GM21529 (cell line): ENCODE data around the gene VLDLR.

ENCODE experiments used
- ATAC-seq: cut with Tn5 transposase; IDR thresholded peaks from one replicate; pipeline ENCODE4 v1.9.1; 2021; ENCODE audit not compliant: unreplicated experiment

Gene VLDLR

DNA sequence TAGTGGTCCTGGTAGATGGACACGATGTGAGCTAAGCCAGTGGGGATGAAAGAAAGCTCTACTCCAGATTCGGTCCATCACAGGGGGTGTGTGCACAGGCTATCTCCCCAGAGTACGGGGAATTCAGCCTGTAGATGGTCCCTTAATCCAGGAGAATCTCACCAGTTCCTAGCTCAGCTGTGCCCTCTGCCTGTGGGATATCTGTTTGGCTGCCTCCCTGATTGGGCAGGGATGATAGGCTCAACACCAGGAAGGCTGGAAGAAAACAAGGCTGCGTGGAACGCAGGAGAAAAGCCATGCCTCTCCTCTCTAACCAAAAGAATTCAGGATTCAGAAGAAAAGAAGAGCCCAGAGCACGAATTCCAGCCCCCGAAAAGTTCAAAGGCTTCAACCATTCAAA is 40.9 kb downstream of the VLDLR start:
- no peak for ATAC-seq

DNA sequence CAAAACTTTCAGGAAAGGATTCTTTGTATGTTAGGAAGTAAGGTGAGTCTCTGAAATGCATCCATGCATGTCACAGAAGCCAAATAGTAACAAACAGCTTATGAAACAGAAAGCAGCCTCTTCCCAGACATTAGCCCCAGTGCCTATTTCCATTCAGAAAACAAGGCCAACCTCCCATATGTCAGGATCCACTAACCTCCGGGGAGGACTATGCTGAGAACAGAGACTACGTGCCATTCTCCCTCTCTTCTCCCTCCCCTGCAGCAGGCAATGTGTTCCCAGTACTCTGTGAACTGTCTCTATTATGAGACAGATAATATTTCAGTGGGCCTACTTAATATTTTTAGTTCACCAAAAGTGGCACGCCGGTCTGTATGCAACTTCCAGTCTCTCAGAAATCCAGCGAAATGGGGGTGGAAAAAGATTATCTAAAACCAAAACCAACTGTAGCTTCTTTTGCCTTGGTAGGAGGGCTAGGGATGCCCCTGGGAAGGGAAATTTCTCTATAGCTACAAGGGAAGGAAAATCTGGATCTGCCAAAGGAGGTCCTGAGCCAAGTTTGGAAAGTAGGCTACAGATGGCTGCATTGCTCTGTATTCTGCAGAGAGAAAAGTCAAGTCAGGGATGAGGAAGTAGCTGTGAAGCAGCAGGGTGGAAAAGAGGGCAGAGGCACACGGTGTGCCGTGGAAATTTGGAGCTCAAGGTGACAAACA is 42.0 kb downstream of the VLDLR start:
- no peak for ATAC-seq

DNA sequence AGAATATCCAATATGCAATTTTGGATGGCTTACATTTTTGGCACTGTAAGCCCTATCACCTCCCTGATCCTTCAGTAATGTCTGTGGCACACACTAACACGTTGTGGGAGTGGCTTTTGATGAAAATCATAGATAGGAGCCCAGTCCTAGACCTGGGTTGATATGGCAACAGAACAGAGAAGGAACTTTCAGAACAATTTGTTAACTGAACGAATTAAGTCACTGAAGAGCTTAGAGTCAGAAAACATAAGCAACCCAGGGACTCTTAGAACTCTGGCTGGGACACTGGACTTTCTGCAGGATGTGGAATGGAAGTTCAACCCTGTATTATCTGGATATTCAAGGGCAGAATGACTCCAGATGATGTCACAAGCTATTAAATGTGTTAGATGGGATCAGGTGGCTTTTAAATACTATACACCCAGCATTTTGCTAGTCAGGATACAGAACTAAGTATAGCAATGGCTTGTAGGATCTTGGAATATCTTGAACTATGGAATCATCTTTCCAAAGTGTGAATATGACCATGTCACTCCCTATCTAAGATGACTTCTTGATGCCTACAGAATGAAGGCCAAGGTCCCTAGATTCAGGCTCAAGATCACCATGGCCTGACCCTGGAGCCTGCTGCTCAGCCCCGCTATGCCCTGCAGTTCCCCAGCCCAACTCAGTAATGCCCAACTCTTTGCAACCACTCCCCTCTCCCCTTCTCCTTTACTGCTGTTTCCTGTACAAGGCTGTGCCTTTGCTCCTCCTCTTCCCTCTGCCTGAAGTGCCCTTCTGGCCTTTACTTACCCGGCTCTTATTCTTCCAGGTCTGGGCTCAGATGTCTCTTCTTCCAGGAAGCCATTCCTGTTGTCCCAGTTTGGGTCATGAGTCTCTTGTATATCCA is 42.8 kb downstream of the VLDLR start:
- no peak for ATAC-seq

DNA sequence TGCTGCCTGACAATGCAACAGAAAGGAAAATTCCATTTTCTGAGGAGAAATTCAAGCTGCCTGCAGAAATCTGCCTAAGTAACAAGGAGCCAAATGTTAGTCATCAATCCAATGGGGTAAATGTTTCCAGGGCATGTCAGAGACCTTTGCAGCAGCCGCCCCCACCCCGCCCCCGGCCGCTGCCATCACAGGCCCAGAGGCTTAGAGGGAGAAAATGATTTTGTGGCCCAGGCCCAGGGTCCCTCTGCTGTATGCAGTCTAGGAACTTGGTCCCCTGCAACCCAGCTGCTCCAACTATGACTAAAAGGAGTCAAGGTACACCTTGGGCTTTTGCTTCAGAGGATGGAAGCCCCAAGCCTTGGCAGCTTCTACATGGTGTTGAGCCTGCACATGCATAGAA is 45.0 kb downstream of the VLDLR start:
- no peak for ATAC-seq

DNA sequence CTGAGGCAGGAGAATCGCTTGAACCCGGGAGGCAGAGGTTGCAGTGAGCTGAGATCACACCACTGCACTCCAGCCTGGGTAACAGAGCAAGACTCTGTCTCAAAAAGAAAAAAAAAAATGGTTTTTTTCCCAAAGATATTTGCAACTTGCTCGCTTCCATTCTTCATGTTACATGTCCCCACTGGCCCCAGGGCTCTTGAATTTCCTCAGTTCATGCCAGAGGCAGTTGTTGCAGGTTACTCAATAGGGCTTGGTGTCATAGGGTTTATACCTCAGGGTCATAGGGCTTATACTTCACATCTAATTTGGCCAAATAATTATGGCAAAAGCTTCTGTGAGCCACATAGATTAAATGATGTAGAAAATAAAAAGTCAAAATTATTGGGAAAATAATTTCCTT is 51.6 kb downstream of the VLDLR start:
- ATAC-seq: no peak

DNA sequence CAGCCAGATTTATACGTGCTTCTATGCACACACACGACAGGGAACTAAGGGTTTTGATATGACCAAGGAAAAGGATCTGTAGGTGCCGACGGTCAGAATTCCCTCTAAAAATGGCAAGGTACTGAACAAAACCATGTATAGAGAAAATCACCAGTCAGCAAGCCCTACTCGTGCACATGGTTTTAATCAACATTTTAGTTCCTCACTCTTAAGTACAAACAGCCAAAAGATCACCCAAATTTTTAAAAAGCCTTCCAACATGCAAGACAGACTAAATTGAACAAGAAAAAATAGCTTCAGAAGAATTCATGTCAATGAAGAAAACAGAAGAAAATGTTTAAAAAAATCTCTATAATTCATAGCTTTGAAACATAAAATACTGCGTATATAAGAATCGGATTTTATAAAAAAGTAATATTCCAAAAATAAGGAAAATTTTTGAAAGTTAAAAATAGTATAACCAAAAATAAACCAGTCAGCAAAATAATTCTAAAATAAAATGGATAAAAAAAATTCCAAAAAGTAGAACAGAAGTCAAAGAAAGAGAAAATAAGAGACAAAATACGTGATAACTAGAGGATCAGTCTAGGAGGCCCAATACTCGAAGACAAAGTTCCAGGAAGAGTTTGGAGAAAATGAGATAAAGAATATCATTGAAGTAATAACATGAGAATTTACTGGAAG is 52.7 kb downstream of the VLDLR start:
- no peak for ATAC-seq

DNA sequence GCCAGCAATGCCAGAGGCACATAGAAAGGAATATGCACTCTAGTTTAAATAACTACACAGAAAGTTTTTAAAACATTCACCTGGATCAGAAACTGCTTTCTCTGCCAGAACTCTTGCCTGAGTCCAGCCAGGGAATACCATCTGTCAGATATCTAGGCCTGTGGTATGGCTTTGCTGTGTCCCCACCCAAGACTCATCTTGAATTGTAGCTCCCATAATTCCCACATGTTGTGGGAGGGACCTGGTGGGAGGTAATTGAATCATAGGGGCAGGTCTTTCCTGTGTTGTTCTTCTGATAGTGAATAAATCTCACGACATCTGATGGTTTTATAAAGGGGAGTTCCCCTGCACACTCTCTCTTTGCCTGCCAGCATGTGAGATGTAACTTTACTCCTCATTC is 54.2 kb downstream of the VLDLR start:
- no peak for ATAC-seq

DNA sequence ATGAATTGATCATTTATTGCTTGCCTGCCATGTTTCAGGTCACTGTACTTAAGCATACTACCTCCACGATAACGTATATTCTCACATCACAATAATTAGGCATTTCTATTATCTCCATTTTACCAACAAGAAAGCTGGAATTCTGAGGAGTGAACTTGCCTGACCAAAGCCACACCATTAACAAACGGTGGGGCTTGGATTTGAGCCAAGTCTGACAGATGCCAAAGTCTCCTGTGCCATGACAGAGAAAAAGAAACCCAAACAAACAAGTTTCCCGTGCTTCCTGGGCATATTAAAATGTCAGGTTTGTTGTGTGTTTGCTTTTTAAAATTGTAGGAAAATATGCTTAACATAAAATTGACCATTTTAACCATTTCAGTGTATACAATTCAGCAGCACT is 54.9 kb downstream of the VLDLR start:
- ATAC-seq: no peak

DNA sequence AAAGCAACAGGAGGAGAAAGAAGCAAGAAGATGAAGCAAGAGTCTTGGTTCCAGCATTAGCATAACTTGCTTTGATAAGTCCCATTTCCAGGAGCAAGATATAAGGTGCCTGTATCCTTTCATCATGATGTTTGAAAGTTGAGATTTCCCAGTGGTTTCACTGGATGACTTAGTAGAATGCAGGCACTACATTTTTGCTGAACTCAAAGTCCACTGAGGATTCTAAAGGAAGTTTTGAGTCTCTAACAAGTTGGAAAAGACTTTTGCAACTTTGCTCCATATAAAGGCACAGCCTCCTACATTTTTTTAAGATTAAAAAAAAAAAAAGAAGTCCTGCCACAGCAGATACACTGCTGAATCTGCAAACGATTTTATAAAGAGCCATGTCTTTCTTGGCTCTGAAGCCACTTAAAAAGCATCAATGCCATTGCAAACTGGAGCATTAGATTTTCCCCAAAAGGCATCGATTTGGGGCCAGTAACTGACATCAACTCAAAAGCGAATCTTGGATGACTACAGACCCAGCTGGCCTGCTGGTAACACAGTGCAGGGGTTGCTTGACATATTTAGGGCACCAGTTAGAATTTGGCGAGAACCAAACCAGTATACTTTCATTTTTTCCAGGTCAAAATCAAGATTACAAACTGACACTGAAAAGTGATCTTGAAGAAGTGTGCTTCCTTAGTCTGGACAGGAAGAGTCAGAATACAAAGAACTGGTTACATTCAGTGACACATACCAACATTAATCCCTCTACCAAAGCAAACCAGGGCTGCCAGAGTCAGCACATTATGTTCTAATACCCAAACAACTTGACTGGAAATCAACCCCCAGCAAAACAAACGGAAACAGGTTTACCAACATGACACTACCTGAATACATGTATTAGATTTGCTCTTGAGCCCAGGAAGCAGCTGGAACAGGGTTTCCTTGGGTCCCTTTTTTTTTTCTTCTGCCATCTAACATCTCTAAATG is 56.6 kb downstream of the VLDLR start:
- ATAC-seq: no peak

DNA sequence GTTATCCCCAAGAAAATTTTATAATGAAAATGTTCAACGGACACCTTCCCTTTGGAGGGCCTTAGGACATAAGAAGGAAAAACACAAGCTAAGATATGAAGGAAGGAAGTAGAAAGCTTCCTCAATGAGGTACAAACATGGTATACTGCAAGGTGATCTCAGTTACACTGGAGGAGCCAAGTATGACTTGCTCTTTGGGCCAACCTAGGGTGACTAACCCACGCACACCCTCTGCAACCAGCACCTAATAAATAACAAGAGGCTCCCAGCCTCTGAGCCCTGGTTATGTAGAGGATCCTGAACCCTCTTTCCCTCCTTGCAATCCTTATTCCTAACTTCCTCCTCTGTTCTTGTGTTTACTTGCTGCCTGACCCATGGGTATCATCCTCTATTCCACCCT is 57.4 kb downstream of the VLDLR start:
- ATAC-seq: no peak

DNA sequence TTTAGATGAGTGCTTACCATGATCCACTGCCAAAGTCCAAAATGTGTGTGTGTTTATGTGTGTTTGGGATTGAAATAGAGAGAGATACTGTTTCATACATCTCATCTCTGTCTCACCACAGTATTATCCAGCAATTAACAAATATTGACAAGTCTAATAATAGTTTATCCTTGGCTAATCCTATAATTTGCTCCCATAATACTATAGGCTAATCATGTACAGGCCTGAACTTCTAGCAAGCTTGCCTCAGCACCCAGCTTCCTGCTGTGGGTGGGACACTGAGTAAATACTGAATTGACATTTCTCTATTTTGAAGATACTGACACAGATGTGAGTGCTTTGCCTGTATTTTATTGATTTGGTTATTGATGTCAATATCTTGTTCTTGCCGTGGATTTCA is 60.4 kb downstream of the VLDLR start:
- ATAC-seq: no peak

DNA sequence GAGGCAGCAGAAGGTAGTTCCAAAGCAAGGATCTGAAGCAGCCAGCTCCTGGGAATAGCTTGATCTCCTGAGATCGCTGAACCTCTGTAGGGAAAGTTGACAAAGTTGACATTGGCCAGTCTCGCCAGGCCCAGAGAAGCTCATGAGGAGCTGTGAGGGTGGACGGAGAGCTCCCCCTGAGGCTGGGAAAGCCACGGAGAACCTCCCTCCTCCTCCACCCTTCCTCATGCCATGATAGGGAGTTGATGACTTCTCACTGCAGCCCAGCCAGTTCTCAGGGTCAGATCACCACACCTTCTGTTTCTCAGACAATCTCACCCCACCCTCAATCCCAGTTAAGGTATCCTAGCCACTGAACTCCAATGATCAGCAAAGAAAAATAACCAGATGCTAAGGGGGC is 65.3 kb downstream of the VLDLR start:
- ATAC-seq: no peak

DNA sequence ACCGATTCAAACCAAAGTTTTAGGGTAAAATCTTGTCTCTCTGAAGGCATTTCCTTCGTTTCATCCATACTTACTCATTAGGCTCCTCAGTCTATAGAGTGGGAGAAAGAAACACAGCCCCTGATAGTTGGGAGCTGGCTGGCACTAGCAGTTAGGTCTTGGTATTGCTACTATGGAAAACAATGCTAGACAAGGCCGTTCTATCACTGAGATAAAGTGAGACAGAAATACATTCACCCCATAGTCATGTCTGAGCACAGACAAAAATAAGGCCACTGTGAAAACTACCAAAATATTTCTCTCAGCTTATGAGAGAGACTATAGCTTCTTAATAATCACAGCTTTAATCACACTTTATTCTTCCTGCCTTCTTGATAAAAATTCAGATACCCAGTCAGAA is 67.0 kb downstream of the VLDLR start:
- ATAC-seq: no peak

DNA sequence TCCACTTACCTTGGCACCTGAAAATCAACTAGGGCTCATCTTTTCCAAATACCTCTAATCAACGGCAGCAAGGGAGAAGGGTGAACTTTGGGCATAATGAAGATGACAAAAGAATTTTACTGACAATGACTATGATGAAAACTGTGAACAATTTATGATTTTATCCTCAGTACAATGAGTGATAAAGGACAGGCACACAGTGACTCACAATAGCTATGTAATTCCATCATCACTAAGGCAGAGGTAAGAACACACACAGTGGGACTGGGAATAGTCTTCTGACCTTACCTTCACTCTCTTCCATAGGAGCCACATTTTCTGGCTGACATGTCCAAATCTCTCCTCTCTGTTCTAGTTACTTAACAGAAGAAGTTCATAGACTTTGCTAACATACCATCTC is 69.6 kb downstream of the VLDLR start:
- ATAC-seq: no peak

DNA sequence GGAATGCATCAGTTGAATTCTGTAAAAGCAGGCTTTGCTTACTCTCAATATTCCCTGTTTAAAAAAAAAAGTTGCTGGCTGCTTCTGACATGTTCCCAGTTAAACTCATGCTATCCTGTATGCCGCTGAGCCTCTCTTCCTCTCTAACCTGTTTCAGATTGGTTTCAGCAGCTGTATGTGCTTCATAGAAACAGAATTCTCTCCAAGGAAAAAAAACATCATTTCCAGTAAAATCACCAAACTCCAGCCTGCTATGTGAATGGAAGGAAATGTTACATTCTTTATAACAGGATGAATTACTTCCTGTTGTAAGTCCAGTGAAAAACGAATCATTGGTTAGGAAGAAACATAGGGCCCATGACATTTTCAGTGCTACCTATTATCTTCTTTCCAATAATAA is 70.0 kb downstream of the VLDLR start:
- no peak for ATAC-seq

DNA sequence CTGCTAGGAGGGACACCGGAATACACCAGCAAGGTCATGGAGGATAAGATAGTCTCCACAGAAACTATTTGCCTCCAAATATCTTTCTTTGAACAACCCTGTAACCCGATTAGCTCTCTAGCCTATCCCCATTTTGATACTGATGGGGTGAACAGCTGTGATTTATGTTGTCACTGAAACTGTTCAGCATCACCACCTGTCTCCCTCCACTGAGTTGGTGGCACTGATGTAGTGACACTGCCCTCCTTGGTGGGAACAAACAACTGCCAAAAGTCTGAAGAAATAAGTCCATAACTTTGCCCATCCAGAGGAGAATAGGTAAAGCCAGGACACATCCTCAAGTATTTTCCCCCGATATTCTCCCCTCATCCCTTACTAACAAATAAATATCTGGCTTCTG is 71.5 kb downstream of the VLDLR start:
- ATAC-seq: no peak

DNA sequence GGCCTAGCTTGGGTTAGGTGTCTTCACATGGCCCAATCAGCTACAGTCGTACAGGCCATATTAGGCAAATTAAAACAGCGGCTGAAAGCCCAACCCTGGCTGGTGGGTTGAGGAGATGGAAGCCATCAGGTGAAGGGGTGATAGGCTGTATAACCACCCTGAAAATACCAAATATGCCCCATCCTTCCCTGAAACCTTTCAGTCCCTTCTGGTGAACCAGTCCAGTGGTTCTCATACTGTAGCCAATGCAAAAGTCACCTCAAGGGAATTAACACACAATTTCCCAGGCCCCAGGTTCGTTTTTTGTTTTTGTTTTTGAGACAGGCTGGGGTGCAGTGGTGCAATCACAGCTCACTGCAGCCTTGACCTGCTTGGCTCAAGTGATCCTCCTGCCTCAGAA is 75.9 kb downstream of the VLDLR start:
- ATAC-seq: peak; percentile 96

DNA sequence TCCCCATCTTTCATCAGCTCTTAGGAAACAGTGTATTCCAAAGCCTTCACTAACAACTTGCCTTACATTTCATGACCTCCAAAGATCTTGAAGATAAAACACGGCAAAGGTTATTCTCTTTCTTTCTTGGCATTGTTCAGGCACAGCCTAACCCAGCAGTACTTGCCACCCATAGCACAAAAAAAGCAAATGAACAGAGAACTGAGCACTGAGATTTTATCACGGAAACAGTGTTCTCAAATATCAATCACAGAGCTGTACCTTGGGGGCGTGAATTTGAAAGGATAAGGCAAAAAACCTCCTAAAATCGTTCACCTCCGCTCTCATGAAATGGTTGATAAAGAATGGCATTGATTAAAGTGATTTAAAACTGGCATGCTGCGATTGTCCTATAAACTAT is 78.8 kb downstream of the VLDLR start:
- no peak for ATAC-seq

DNA sequence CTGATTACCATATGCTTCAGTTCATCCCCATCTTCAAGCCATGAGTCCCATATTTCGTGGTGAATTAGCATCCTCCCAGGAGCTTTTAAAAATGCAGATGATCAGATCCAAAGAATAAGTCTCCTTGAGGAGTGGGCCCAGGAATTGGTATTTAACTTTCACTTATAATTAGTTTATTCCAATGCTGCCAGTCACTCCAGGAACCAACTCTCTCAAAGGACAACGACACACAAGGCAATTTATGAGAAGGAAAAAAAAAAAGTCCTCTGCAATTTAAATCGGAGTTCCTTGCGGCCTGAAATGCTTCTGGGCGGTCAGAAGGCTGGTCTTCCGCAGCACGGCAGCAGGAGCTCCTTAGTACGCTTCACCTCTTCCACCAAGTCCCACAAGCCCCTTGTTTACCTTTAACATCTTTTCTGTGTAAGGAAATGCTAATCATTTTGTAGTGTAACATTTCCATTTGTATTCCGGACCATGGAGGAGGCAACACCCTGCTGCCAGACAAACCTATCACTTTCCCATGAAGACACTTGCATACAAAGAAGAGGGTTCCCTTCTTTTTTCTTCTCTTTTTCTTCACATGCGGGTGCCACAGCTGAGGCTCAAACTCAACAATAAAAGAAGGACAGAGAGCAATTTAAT is 79.4 kb downstream of the VLDLR start:
- ATAC-seq: no peak

DNA sequence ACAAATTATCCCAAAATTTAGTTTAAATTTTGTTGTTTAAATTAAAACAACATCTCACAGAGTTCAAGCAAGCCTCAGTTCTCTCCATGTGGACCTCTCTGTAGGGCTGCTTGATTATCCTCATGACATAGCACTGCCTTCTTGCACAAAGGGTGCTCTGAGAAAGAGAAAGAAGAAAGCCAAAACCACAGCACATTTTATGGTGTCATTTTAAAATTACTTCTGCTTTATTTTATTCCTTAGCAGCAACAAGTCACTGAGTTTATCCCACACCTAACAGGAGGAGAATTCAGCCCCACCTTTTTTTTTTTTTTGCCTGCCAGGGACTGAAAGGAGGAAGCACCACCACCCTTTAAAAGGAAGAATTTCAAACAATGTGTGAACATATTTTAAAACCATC is 82.9 kb downstream of the VLDLR start:
- no peak for ATAC-seq
